ENCODE measurements around the gene SKI. TPM values are rescaled to one million over a fixed set of nuclear protein-coding genes. Genes with fewer than 3 reads are reported as not detected.

The SKI gene
- total and polyA plus RNA-seq, 9 of the 15 experiments (the other 6 are each of a cell fraction or from before 2014, with no cell fraction given) = 0.10 to 60.5 (median 4.6) TPM

GRCh38 chr1:2194898-2195673 is 33.0 kb upstream of the SKI start (continued):
- TF ChIP-seq TAL1 (IDR thresholded peaks at IDR 0.05) (peak; percentile 3; the same call in 1 of the 2 replicates), NBN (IDR thresholded peaks at IDR 0.05; ENCODE audit: low read depth) (peak; percentile 50; the same call in 1 of the 2 replicates), FOXK1 (CRISPR knock-in tag; IDR thresholded peaks at IDR 0.05; ENCODE audit: borderline replicate concordance) (no peak), GABPB2 (CRISPR knock-in tag; conservative IDR thresholded peaks at IDR 0.05) (no peak), BCOR (IDR thresholded peaks at IDR 0.05) (peak; percentile 63; the same call in 1 of the 2 replicates), SETDB1 (IDR thresholded peaks at IDR 0.05; ENCODE audit: low read length) (no peak), ARNT (IDR thresholded peaks at IDR 0.05) (no peak), ZNF395 (CRISPR knock-in tag; IDR thresholded peaks at IDR 0.05) (no peak; the same call in 1 of the 2 replicates), ARID1B (IDR thresholded peaks at IDR 0.05) (peak; percentile 50), CBX1 (IDR thresholded peaks at IDR 0.05; ENCODE audit: low read depth) (peak; percentile 45; the same call in 1 of the 2 replicates), ZNF316 (IDR thresholded peaks at IDR 0.05) (no peak), CBX5 (IDR thresholded peaks at IDR 0.05; ENCODE audit: borderline replicate concordance, low read depth) (no peak), BCL6 (CRISPR knock-in tag; IDR thresholded peaks at IDR 0.05) (no peak), ZHX1 (conservative IDR thresholded peaks at IDR 0.05; ENCODE audit: low read length) (no peak), HDGF (IDR thresholded peaks at IDR 0.05) (peak; percentile 38; the same call in 1 of the 2 replicates), CBFB (CRISPR knock-in tag; IDR thresholded peaks at IDR 0.05) (no peak), MTA1 (IDR thresholded peaks at IDR 0.05; ENCODE audit: borderline replicate concordance) (no peak)
- TF ChIP-seq, protein P1, sequence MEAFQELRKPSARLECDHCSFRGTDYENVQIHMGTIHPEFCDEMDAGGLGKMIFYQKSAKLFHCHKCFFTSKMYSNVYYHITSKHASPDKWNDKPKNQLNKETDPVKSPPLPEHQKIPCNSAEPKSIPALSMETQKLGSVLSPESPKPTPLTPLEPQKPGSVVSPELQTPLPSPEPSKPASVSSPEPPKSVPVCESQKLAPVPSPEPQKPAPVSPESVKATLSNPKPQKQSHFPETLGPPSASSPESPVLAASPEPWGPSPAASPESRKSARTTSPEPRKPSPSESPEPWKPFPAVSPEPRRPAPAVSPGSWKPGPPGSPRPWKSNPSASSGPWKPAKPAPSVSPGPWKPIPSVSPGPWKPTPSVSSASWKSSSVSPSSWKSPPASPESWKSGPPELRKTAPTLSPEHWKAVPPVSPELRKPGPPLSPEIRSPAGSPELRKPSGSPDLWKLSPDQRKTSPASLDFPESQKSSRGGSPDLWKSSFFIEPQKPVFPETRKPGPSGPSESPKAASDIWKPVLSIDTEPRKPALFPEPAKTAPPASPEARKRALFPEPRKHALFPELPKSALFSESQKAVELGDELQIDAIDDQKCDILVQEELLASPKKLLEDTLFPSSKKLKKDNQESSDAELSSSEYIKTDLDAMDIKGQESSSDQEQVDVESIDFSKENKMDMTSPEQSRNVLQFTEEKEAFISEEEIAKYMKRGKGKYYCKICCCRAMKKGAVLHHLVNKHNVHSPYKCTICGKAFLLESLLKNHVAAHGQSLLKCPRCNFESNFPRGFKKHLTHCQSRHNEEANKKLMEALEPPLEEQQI (IDR thresholded peaks at IDR 0.05) = no peak
- TF ChIP-seq, protein P2, sequence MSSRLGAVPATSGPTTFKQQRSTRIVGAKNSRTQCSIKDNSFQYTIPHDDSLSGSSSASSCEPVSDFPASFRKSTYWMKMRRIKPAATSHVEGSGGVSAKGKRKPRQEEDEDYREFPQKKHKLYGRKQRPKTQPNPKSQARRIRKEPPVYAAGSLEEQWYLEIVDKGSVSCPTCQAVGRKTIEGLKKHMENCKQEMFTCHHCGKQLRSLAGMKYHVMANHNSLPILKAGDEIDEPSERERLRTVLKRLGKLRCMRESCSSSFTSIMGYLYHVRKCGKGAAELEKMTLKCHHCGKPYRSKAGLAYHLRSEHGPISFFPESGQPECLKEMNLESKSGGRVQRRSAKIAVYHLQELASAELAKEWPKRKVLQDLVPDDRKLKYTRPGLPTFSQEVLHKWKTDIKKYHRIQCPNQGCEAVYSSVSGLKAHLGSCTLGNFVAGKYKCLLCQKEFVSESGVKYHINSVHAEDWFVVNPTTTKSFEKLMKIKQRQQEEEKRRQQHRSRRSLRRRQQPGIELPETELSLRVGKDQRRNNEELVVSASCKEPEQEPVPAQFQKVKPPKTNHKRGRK (tag; IDR thresholded peaks at IDR 0.05) = no peak
- TF ChIP-seq, protein P3, sequence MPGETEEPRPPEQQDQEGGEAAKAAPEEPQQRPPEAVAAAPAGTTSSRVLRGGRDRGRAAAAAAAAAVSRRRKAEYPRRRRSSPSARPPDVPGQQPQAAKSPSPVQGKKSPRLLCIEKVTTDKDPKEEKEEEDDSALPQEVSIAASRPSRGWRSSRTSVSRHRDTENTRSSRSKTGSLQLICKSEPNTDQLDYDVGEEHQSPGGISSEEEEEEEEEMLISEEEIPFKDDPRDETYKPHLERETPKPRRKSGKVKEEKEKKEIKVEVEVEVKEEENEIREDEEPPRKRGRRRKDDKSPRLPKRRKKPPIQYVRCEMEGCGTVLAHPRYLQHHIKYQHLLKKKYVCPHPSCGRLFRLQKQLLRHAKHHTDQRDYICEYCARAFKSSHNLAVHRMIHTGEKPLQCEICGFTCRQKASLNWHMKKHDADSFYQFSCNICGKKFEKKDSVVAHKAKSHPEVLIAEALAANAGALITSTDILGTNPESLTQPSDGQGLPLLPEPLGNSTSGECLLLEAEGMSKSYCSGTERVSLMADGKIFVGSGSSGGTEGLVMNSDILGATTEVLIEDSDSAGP (CRISPR knock-in tag; IDR thresholded peaks at IDR 0.05) = no peak

Measured in K562 (cell line).